ENCODE results near the gene ARHGAP31.
"Not testable (repeated sequence)": the region's sequence is repeated elsewhere in the genome, so short reads cannot be mapped to it uniquely, and the experiment has no call there.

Gene ARHGAP31

GRCh38 chr3:119357190-119357589 lies 63.0 kb downstream of the ARHGAP31 start:
- peak overlapping the region in 1 of 2 donors; percentile 27 for H3K4me3 Mint-ChIP-seq
- H3K36me3 Mint-ChIP-seq: no peaks in the 10 kb centered on the region
- DNase-seq (no peak), ATAC-seq (replicated peaks) (no peak)
- no peaks in the 10 kb centered on the region for H3K9me3 Mint-ChIP-seq
- peaks cover 23 to 46% of the 10 kb centered on the region in 2 donors for H3K4me1 Mint-ChIP-seq
- no peak overlapping the region for H3K27ac Mint-ChIP-seq
- H3K27me3 Mint-ChIP-seq: no peaks in the 10 kb centered on the region

GRCh38 chr3:119359476-119360326 lies 65.5 kb downstream of the ARHGAP31 start:
- DNase-seq: no peak
- ATAC-seq (replicated peaks): peak; percentile 79 to 87
- Mint-ChIP-seq H3K27ac (peak overlapping the region; percentile 6), H3K36me3 (peaks cover 0 to 3% of the 10 kb centered on the region in 2 donors), H3K4me3 (peak overlapping the region; percentile 9 to 46), H3K27me3 (no peaks in the 10 kb centered on the region), H3K9me3 (no peaks in the 10 kb centered on the region), H3K4me1 (peaks cover 12 to 30% of the 10 kb centered on the region in 2 donors)

DNA sequence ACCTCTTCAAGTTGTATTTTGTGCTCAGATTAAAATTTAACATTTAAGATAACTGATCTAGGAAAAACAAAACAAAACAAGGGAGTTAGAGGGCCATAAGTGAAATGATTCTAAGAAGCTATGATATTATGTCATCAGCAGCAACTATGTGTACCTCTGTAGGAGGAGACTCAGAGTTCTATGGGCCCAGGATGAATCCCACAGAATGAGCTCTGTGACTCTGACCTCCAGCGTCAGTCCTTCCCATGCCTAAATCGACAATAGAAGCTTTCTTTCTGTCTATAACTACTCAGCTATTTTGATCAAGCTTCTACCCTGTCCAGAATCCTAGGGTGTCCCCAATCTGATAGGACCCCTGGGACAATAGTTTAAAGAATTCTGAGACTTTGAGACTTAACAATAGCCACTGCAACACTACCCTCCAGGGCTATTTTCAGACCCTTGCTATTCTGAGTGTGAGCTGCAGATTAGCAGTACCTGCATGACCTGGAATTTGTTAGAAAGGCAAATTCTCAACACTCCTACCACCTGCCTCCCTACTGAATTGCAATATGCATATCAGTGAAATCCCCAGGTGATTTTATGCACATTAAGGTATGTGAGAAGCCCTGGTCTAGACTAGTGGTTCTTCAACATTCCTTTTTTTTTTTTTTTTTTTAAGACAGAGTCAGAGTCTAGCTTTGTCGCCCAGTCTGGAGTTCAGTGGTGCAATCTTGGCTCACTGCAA lies 66.7 kb downstream of the ARHGAP31 start:
- Mint-ChIP-seq H3K4me3 (no peak overlapping the region), H3K4me1 (peaks cover 12 to 30% of the 10 kb centered on the region in 2 donors), H3K36me3 (peaks cover 0 to 3% of the 10 kb centered on the region in 2 donors), H3K27ac (no peak overlapping the region), H3K27me3 (no peaks in the 10 kb centered on the region), H3K9me3 (no peaks in the 10 kb centered on the region)
- ATAC-seq (replicated peaks): peak in 1 of 2 donors; percentile 43
- no peak for DNase-seq

GRCh38 chr3:119362010-119362409 lies 67.8 kb downstream of the ARHGAP31 start:
- H3K4me1 Mint-ChIP-seq: peaks cover 11 to 32% of the 10 kb centered on the region in 2 donors
- no peak for DNase-seq
- H3K36me3 Mint-ChIP-seq: peaks cover 0 to 3% of the 10 kb centered on the region in 2 donors
- no peaks in the 10 kb centered on the region for H3K27me3 Mint-ChIP-seq
- no peaks in the 10 kb centered on the region for H3K9me3 Mint-ChIP-seq
- no peak overlapping the region for H3K27ac Mint-ChIP-seq
- no peak overlapping the region for H3K4me3 Mint-ChIP-seq
- no peak for ATAC-seq (replicated peaks)

DNA sequence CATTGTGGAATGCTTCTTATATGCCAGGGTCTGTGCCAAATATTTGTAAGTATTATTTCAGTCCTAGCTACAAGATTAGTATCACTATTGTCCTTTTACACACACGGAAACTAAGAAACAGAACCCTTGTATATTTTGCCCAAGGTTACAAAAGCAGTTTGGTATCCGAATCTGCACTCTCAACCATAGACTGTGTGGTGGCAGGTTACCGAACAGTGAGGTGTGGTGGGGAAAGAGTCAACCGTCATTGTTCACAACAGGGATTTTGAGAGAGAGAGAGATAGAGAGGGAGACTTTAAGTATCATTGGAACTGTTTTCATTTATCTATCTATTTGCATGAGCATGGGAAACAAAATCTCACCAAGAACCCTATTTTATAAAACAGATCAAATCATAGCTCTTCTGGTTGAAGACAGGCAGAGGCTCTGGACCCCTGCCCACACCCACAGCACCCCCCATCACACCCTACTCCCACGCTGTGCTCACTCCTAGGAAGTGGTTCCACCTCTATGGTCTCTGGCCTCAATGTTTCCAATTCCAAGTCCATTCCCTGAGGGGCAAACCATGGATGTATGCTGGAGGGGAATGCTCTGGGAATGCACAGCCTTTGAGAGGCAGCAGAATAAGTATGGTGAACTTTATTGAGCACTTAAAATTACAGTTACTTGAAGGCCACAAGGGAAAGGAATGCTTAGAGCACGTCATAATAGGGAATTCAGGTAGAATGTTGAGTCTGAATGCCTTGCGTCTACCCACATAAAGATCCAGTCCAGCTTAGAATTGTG lies 69.0 kb downstream of the ARHGAP31 start:
- DNase-seq (no peak), ATAC-seq (replicated peaks) (no peak)
- peaks cover 8 to 25% of the 10 kb centered on the region in 2 donors for H3K4me1 Mint-ChIP-seq
- no peaks in the 10 kb centered on the region for H3K9me3 Mint-ChIP-seq
- no peak overlapping the region for H3K4me3 Mint-ChIP-seq
- no peaks in the 10 kb centered on the region for H3K27me3 Mint-ChIP-seq
- H3K36me3 Mint-ChIP-seq: peaks cover 2 to 6% of the 10 kb centered on the region in 2 donors
- no peak overlapping the region for H3K27ac Mint-ChIP-seq

GRCh38 chr3:119364401-119364800 lies 70.2 kb downstream of the ARHGAP31 start:
- ATAC-seq (replicated peaks) (no peak), DNase-seq (no peak)
- H3K27me3 Mint-ChIP-seq: no peaks in the 10 kb centered on the region
- peaks cover 7 to 22% of the 10 kb centered on the region in 2 donors for H3K4me1 Mint-ChIP-seq
- no peak overlapping the region for H3K27ac Mint-ChIP-seq
- no peak overlapping the region for H3K4me3 Mint-ChIP-seq
- peaks cover 6 to 19% of the 10 kb centered on the region in 2 donors for H3K36me3 Mint-ChIP-seq
- no peaks in the 10 kb centered on the region for H3K9me3 Mint-ChIP-seq

- no peak overlapping the region for H3K27ac Mint-ChIP-seq
- no peak overlapping the region for H3K4me3 Mint-ChIP-seq
- no peaks in the 10 kb centered on the region for H3K9me3 Mint-ChIP-seq
- no peak for DNase-seq
- peaks cover 6 to 20% of the 10 kb centered on the region in 2 donors for H3K36me3 Mint-ChIP-seq
- H3K27me3 Mint-ChIP-seq: no peaks in the 10 kb centered on the region
- ATAC-seq (replicated peaks): no peak
- H3K4me1 Mint-ChIP-seq: peaks cover 0 to 13% of the 10 kb centered on the region in 2 donors
These were observed 71.2 kb downstream of the ARHGAP31 start for GRCh38 chr3:119365418-119365817.

- DNase-seq: no peak
- Mint-ChIP-seq H3K4me1 (peaks cover 0 to 5% of the 10 kb centered on the region in 2 donors), H3K4me3 (no peak overlapping the region), H3K36me3 (peaks cover 6 to 25% of the 10 kb centered on the region in 2 donors), H3K9me3 (peaks cover 0 to 3% of the 10 kb centered on the region in 2 donors), H3K27me3 (no peaks in the 10 kb centered on the region), H3K27ac (no peak overlapping the region)
- peak; percentile 57 to 61 for ATAC-seq (replicated peaks)
These were observed 72.8 kb downstream of the ARHGAP31 start for GRCh38 chr3:119367000-119367399.

GRCh38 chr3:119368298-119368697 lies 74.1 kb downstream of the ARHGAP31 start:
- DNase-seq (no peak), ATAC-seq (replicated peaks) (no peak)
- Mint-ChIP-seq H3K27me3 (no peaks in the 10 kb centered on the region), H3K4me1 (peaks cover 0 to 5% of the 10 kb centered on the region in 2 donors), H3K27ac (no peak overlapping the region), H3K4me3 (no peak overlapping the region), H3K36me3 (peaks cover 6 to 22% of the 10 kb centered on the region in 2 donors), H3K9me3 (peaks cover 0 to 3% of the 10 kb centered on the region in 2 donors)

GRCh38 chr3:119371786-119372185 lies 77.6 kb downstream of the ARHGAP31 start:
- H3K27me3 Mint-ChIP-seq; ATAC-seq (replicated peaks); H3K4me1 Mint-ChIP-seq; DNase-seq; H3K27ac Mint-ChIP-seq; H3K4me3 Mint-ChIP-seq; H3K9me3 Mint-ChIP-seq: not testable (repeated sequence)
- H3K36me3 Mint-ChIP-seq: peaks cover 16 to 48% of the 10 kb centered on the region in 2 donors

DNA sequence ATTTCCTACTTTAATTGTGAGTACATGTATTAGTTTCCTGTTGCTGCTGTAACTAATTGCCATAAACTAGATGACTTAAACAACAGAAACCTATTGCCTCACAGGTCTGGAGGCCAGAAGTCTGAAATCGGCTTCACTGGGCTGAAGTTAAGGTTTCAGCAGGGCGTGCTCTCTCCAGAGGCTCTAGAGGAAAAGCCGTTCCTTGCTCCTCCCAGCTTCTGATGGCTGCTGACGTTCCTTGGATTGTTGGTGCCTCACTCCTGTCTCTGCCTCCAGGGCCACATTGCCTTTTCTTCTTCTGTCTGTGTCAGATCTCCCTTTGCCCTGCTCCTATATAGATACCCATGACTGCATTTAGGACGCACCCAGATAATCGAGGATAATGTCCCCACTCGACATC lies 80.9 kb downstream of the ARHGAP31 start:
- peaks cover 6 to 8% of the 10 kb centered on the region in 2 donors for H3K4me1 Mint-ChIP-seq
- DNase-seq: no peak
- H3K27me3 Mint-ChIP-seq: no peaks in the 10 kb centered on the region
- H3K9me3 Mint-ChIP-seq: peaks cover 0 to 3% of the 10 kb centered on the region in 2 donors
- no peak overlapping the region for H3K4me3 Mint-ChIP-seq
- H3K36me3 Mint-ChIP-seq: peaks cover 10 to 40% of the 10 kb centered on the region in 2 donors
- no peak for ATAC-seq (replicated peaks)
- H3K27ac Mint-ChIP-seq: no peak overlapping the region

DNA sequence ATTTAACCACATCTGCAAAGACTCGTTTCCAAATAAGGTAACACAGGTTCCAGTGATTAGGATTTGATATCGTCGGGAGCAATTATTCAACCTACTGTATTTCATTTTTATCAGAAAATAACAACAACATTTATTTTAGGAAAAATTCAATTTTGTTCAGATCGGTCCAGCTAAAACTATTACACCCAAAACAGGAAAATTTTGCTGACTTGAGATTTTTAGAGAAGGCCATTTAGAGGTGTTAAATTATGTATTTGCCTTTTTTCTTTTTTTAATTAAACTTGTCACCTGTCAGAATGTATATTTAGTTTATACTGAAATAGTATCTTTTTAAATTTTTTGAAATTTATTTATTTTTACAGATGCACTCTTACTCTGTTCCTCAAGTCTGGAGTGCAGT lies 81.3 kb downstream of the ARHGAP31 start:
- H3K27ac Mint-ChIP-seq: no peak overlapping the region
- no peaks in the 10 kb centered on the region for H3K27me3 Mint-ChIP-seq
- peaks cover 10 to 43% of the 10 kb centered on the region in 2 donors for H3K36me3 Mint-ChIP-seq
- no peak for DNase-seq
- peaks cover 0 to 3% of the 10 kb centered on the region in 2 donors for H3K9me3 Mint-ChIP-seq
- H3K4me3 Mint-ChIP-seq: no peak overlapping the region
- H3K4me1 Mint-ChIP-seq: peaks cover 6 to 8% of the 10 kb centered on the region in 2 donors
- ATAC-seq (replicated peaks): no peak

GRCh38 chr3:119376758-119377157 lies 82.6 kb downstream of the ARHGAP31 start:
- Mint-ChIP-seq H3K9me3 (peaks cover 0 to 1% of the 10 kb centered on the region in 2 donors), H3K36me3 (peaks cover 13 to 49% of the 10 kb centered on the region in 2 donors), H3K27me3 (no peaks in the 10 kb centered on the region), H3K4me3 (no peak overlapping the region), H3K27ac (no peak overlapping the region), H3K4me1 (peaks cover 6 to 8% of the 10 kb centered on the region in 2 donors)
- DNase-seq (no peak), ATAC-seq (replicated peaks) (no peak)

DNA sequence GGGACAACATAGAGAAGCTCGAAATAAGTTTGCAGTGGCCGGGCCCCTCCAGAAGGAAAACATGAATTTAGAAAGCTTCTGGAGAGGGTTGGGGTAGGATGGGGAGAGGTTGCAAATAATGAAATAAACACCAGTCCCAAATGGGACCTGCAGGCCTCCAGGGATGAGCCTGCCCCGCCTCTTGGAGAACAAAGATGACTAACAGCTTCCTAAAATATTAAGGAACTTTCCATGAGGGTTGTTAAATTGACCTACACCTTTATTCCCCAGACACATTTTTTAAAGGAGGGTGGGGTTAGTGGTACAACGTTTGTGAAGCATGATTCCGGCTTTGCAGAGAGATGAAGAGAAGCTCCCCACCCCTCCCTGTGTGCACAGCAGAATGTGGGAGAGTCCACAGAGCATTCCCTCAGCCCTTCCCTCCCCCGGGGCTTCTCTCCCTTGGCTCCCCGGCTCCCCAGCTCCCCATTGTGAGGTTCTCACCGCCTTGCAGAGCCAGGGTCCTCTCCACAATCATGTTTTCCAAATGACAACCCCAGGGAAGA lies 84.1 kb downstream of the ARHGAP31 start:
- H3K4me1 Mint-ChIP-seq: peaks cover 6 to 8% of the 10 kb centered on the region in 2 donors
- ATAC-seq (replicated peaks): no peak
- no peak overlapping the region for H3K4me3 Mint-ChIP-seq
- DNase-seq: no peak
- H3K27me3 Mint-ChIP-seq: no peaks in the 10 kb centered on the region
- peaks cover 23 to 62% of the 10 kb centered on the region in 2 donors for H3K36me3 Mint-ChIP-seq
- H3K27ac Mint-ChIP-seq: peak overlapping the region; percentile 5
- H3K9me3 Mint-ChIP-seq: no peaks in the 10 kb centered on the region
